Left renal cortex interstitium (tissue), 4 donors: ENCODE data around the gene OR4S2. TPM values are rescaled to one million over a fixed set of nuclear protein-coding genes. Genes with fewer than 3 reads are reported as not detected.

Experiments
- DNase-seq, 4 donors: peaks; one replicate each; pipeline ENCODE4 v3.0.0-alpha.2; 2013; ENCODE audit warnings: low read depth in 4 of 4, low spot score in 2 of 4, missing footprints in 1 of 4
- polyA plus RNA-seq, 4 donors: library from polyadenylated mRNA; unstranded; fragments of 120-200 nt; gene quantifications; one replicate each; pipeline ENCODE4 v1.2.1, GENCODE V29; 2013; ENCODE audit not compliant: insufficient read length in 4 of 4

Gene OR4S2, protein sequence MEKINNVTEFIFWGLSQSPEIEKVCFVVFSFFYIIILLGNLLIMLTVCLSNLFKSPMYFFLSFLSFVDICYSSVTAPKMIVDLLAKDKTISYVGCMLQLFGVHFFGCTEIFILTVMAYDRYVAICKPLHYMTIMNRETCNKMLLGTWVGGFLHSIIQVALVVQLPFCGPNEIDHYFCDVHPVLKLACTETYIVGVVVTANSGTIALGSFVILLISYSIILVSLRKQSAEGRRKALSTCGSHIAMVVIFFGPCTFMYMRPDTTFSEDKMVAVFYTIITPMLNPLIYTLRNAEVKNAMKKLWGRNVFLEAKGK
- polyA plus RNA-seq: not detected

DNA sequence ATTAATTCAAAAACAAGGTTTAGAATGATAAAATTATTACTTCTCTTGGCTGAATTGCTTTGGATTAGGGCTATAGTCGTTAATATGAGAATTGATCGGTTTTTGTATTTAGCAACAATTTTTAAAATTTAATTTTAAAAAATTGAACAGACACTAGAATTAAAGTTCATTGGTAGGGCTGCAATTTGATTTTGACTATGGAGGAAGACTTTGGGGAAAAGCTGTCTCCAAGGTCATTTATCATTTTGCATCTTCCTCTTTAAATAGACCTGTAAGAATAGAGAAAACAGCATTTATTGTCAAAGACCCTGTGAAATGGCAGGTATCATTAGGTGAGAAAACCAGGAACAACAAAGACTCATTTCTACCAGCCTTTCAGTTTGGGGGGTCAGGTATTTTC, at the start of gene OR4S2:
OR4S2 (plus strand) TSS at position 301 of the 400 bp plus-strand sequence. CDS start 2,577 bp downstream, outside the sequence.
- DNase-seq: no peak

DNA sequence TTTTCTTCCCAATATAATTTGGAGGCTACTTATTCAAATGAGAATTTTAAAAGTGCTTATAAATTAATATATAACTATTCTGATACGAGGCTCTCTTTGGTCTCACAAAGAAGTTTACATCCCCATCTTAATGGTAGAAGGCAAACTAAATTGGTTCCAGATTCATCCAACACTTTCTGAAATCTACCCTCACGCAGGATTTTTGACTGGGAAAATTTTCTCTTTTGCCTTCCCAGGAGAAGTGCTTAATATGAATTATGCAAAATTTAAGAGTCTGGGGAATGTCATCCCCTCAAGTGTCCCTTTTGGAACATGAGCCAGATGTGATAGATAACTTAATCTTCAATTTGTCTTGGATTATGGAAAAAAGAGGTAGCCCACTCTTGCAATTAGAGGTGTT, 40.6 kb upstream of the OR4S2 start, which contains the start of gene OR4C11:
OR4C11 (minus strand) TSS at position 101 of the 400 bp plus-strand sequence. CDS start 3,272 bp downstream, outside the sequence.
- no peak for DNase-seq

DNA sequence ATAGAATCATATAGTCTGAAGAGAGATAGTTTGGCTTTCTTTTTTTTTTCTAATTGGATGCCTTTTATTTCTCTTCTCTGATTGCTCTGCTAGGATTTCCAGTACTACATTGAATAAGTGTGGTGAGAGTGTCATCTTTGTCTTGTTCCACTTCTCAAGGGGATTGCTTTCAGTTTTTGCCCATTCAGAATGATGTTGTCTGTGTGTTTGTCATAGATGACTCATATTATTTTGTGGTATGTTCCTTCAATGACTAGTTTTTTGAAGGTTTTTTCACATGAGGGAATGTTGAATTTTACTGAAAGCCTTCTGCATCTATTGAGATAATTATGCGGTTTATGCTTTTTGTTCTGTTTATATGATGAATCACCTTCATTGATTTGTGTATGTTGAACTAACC, 23.6 kb upstream of the OR4S2 start:
- no peak for DNase-seq

DNA sequence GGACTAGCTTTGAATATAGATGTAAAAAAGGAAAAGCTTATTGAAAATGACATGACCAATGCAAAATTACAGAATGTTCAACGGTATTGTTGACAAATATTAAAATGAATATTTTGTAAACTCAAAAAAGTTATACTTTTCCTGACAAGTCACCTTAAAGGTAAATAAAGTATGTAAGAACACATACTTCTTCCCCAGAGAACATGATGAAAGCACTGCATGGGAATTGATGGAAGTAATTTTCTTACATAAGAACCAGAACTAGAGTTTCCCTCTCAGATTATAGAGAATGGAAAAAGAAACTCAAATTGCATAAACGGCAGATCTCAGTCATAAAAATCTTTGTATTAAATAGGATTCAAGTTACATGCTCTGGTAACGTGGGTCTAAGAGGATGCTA, 13.3 kb upstream of the OR4S2 start, which contains the start of gene OR4P4:
OR4P4 (plus strand) TSS at position 301 of the 400 bp plus-strand sequence.
- no peak for DNase-seq

DNA sequence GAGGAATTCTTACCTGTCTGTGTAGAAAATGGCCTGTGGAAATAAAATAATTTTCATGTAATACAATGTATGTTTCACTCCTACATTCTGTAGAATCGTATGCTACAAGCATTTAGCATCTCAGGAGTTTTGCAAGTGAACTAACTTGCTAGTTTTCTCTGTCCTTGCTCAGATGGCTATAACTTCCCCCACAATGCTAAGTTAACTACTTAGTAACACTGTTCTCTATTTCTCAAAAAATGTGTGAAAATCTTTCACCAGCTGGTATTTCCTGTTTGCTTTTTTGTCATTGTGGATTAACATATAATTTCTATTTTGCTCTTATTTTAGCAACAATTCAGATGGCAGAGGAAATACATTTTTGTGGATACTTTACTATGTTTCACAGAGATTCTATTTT, 4.4 kb downstream of the OR4S2 start:
- no peak for DNase-seq

DNA sequence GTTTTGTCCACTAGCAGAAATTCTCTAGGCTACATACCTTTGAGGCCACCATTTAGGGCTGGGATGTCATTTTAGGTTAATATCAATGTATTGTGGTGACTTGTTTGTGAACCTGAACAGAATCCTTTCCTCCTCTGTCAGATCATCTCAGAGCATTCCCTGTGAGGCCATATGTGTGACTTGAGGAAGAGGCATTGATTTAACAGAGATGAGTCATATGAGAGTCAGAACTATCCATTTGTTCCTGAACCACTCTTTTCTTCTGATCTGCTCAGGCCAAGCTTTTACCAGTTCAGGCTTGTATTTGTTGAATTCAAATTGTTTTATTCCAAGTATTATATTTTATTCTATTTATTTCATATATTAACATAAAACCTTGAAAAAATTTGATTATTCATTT, 7.0 kb downstream of the OR4S2 start:
- no peak for DNase-seq

DNA sequence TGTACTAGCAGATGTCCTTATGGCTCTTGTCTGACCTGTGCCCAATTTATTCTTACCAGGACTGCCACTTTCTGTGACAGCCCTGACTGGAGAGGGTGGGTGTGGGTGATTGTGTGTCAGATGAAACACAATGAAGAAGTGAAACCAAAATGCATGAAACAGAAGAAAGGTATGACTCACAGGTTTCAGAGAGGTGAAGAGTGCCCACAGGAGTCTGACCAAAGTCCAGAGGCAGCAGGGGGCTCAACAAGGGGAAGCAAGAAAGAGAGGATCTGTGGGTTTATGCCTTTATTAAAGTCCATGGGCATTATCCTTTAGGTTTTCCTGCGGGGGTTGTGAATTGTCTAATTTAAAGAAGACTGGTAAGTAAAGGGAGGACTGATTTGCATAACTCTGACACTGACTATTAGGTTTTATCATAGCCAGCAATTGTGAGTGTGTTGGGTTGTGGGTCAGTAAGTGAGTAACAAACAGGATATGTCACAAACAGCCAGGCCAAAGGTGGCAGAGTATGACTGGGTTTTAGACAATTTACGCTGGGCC, 10.0 kb downstream of the OR4S2 start:
- DNase-seq: no peak

DNA sequence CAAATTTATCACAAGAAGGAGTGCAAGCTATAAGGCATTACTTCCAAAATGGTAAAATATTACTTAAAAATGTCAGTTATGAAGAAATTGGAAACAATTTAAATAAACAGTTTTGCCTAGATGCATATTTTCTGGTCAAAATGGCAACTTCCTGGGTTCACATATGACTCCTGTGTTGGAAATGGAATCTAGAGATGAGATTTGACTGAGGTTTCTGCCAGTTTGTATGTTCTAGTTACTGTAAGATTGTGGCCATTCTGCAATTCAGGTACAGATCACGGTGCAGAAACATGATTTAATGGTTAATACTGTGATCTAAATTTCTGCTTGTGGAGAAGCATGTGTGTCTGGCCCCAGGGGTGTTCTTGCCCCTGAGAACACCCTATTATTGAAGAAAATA, 10.5 kb downstream of the OR4S2 start:
- DNase-seq: no peak

DNA sequence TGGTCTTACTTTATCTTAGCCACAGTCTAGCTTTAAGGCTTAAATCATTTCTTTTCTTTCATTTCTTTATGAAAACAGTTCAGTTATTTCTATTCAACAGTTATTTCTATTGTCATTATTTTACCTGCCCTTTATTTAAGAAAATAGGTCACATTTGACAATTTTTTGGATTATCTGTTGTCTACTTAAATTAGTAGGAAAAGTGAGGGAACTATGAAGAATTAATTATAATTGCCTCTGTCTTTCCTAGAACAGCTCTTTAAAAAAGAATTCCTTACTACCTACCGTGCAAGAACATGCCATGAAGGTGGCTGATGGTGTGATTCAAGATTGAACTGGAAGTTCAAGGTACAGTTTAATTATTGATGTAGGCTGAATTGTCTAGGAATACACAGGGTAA, 13.8 kb downstream of the OR4S2 start, which contains the start of gene OR4C6:
OR4C6 (plus strand) TSS at position 301 of the 400 bp plus-strand sequence. CDS start 2,966 bp downstream, outside the sequence.
- DNase-seq: no peak

DNA sequence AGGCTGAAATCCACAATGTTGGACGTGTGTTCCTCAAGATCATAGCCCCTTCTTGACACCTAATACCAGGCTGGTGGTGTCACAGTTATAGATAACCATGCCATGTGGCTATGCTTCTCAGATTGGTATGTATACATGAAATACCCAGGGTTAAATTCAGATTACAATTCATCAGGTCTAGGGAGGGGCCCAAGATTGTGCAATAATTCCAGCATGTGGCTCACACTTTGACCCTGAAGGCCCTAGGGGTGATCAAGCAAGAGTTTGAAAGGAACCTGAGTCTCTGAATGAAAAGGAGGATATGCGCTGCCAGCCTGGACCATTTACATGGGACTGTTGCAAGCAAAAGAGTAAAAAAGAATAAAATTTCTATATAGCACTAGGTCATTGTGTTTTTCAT, 21.2 kb downstream of the OR4S2 start:
- no peak for DNase-seq

DNA sequence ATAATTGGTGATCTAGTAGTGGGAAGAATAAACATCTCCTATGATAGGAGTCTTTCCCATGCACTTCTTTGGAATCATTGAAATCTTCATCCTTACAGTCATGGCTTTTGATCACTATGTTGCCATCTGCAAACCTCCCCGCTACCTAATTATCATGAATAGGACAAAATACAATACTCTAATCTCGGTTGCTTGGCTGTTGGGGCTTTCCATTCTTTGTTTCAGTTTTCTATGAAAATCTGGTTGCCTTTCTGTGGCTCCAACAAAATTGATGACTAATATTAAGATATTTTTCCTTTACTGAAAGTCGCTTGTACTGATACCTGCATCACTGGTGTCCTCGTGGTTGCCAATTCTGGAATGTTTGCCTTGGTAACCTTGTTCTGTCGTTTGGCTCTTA, 25.7 kb downstream of the OR4S2 start:
- no peak for DNase-seq

DNA sequence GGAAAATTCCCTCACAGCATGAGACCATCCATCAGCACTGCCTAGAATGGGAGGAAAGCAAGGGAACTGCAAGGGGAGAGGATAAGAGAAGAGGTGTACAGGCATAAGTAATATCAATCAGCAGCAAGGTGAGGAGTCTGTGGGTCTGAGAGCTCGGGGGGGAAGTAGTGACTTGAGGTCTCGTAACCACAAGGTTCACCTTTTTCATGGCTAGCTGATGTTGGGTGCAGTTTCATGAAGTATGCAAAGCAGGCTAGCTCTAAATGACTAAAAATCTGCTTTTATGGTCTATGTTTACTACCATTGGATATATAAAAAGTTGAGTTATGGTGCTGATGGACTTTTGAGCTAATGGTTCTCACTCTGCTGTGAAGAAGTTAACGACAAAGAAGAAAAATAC, 49.7 kb downstream of the OR4S2 start:
- no peak for DNase-seq

DNA sequence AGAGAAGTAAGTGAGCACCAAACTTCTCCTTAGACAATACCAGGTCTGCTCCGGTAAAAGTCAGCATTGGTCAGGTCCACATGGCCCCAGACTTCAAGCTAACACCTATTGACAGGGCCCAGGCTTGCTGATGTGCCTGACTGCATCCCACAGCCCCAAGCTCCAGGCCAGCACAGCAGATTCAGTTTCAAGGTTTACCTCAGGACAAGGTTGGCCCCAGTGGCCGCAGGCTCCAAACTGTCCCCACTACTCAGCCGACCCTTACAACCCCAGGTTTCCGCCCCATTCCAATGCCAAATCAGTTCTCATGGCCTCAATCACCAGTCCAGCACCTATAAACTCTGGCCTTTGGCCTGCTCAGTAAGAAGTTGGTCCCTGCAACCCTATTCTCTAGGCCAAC, 53.3 kb downstream of the OR4S2 start:
- DNase-seq: no peak

Other genes starting within 250 kb of the OR4S2 start
- gene OR4C15, start 93.9 kb upstream of the OR4S2 start, polyA plus RNA-seq: not detected
- gene OR4C16, start 76.2 kb upstream of the OR4S2 start, polyA plus RNA-seq: not detected
- gene OR4C11, start 40.7 kb upstream of the OR4S2 start, polyA plus RNA-seq: not detected
- under 1 TPM; 0.08 to 0.17 (median 0.12) TPM for gene OR4P4, start 13.2 kb upstream of the OR4S2 start, polyA plus RNA-seq
- gene OR4C6, start 13.9 kb downstream of the OR4S2 start, polyA plus RNA-seq: not detected
- gene OR5D13, start 125.1 kb downstream of the OR4S2 start, polyA plus RNA-seq: not detected
- gene OR5D14, start 147.2 kb downstream of the OR4S2 start, polyA plus RNA-seq: not detected
- gene OR5L1, start 163.0 kb downstream of the OR4S2 start, polyA plus RNA-seq: not detected
- not detected for gene OR5D18, start 171.3 kb downstream of the OR4S2 start, polyA plus RNA-seq
- not detected for gene OR5L2, start 178.9 kb downstream of the OR4S2 start, polyA plus RNA-seq
- gene OR5D16, start 190.4 kb downstream of the OR4S2 start, polyA plus RNA-seq: not detected
- gene TRIM51, start 235.0 kb downstream of the OR4S2 start, polyA plus RNA-seq: not detected